Mesenchymal stem cell (in vitro differentiated cells and primary cell): ENCODE data around the gene GRIP1.

Experiments used
- DNase-seq: peaks from one replicate; pipeline ENCODE4 v3.0.0-alpha.2; 2013
- H2AFZ ChIP-seq: one replicate; pipeline ENCODE4 v1.6.1; 2013; ENCODE audit warnings: low read depth, mild to moderate bottlenecking, control low read depth, inconsistent platforms, low read length, moderate library complexity
- H2AK5ac ChIP-seq: 2 replicates; pipeline ENCODE4 v1.6.1; 2013; ENCODE audit warnings: low read length, moderate library complexity, mild to moderate bottlenecking, inconsistent platforms; ENCODE audit not compliant: severe bottlenecking
- H2BK120ac ChIP-seq: one replicate; pipeline ENCODE4 v1.6.1; 2013; ENCODE audit warnings: low read depth, mild to moderate bottlenecking, inconsistent platforms, low read length, moderate library complexity
- H2BK12ac ChIP-seq, 2 experiments: one replicate each; pipeline ENCODE4 v1.6.1; 2013; ENCODE audit warnings: inconsistent platforms in 2 of 2, low read length in 2 of 2, mild to moderate bottlenecking in 2 of 2, moderate library complexity in 2 of 2, control low read depth in 1 of 2
- H2BK15ac ChIP-seq: one replicate; pipeline ENCODE4 v1.6.1; 2013; ENCODE audit warnings: mild to moderate bottlenecking, low read depth, inconsistent platforms; ENCODE audit not compliant: poor library complexity, severe bottlenecking
- H2BK5ac ChIP-seq: 2 replicates; pipeline ENCODE4 v1.6.1; 2013; ENCODE audit warnings: low read depth, mild to moderate bottlenecking, low read length, control low read depth, inconsistent platforms; ENCODE audit not compliant: poor library complexity, severe bottlenecking
- H3K14ac ChIP-seq, 2 experiments: one replicate each; pipeline ENCODE4 v1.6.1; 2013; ENCODE audit warnings: inconsistent platforms in 2 of 2, low read length in 2 of 2, control low read depth in 1 of 2, mild to moderate bottlenecking in 1 of 2, moderate library complexity in 1 of 2
- H3K18ac ChIP-seq, 2 experiments: one replicate each; pipeline ENCODE4 v1.6.1; 2013; ENCODE audit warnings: inconsistent platforms in 2 of 2, low read length in 2 of 2, control low read depth in 1 of 2, low read depth in 1 of 2, mild to moderate bottlenecking in 1 of 2
- H3K23ac ChIP-seq, 2 experiments: one replicate each; pipeline ENCODE4 v1.6.1; 2013; ENCODE audit warnings: inconsistent platforms in 2 of 2, low read length in 2 of 2, mild to moderate bottlenecking in 2 of 2, moderate library complexity in 2 of 2, control low read depth in 1 of 2
- H3K27ac ChIP-seq: 2 replicates; pipeline ENCODE4 v1.5.1; 2013; ENCODE audit warnings: mild to moderate bottlenecking, moderate library complexity, low read length, control low read depth, inconsistent platforms; ENCODE audit not compliant: poor library complexity, severe bottlenecking
- H3K27me3 ChIP-seq, 2 experiments: 2 replicates each; pipeline versions ENCODE4 v1.6.1 to v1.7.0; 2013; ENCODE audit warnings: low read length in 2 of 2, mild to moderate bottlenecking in 2 of 2, moderate library complexity in 2 of 2, control low read depth in 1 of 2, inconsistent platforms in 1 of 2; ENCODE audit not compliant: control insufficient read depth in 1 of 2, insufficient read depth in 1 of 2
- H3K36me3 ChIP-seq, 2 experiments: 2 replicates each; pipeline versions ENCODE4 v1.6.1 to v1.7.0; 2013; ENCODE audit warnings: low read length in 2 of 2, control low read depth in 1 of 2, inconsistent platforms in 1 of 2, low read depth in 1 of 2, mild to moderate bottlenecking in 1 of 2; ENCODE audit not compliant: insufficient read depth in 2 of 2, control insufficient read depth in 1 of 2
- H3K4ac ChIP-seq, 2 experiments: one replicate each; pipeline ENCODE4 v1.6.1; 2013; ENCODE audit warnings: inconsistent platforms in 2 of 2, low read length in 2 of 2, mild to moderate bottlenecking in 2 of 2, moderate library complexity in 2 of 2, control low read depth in 1 of 2, low read depth in 1 of 2
- H3K4me1 ChIP-seq: 2 replicates; pipeline ENCODE4 v1.6.1; 2013; ENCODE audit warnings: low read depth, low read length, control low read depth; ENCODE audit not compliant: control insufficient read depth, insufficient read depth
- H3K4me2 ChIP-seq: 2 replicates; pipeline ENCODE4 v1.6.1; 2013; ENCODE audit warnings: low read length, mild to moderate bottlenecking, inconsistent platforms; ENCODE audit not compliant: poor library complexity, severe bottlenecking
- H3K4me3 ChIP-seq, 2 experiments: 2 replicates each; pipeline versions ENCODE4 v1.5.1 to v1.7.0; 2013; ENCODE audit warnings: low read length in 2 of 2, mild to moderate bottlenecking in 2 of 2, control low read depth in 1 of 2, low read depth in 1 of 2; ENCODE audit not compliant: insufficient read depth in 1 of 2
- H3K79me1 ChIP-seq: replicated peaks from 2 replicates; pipeline ENCODE4 v1.6.1; 2013; ENCODE audit warnings: mild to moderate bottlenecking, control low read depth, low read length, inconsistent platforms; ENCODE audit not compliant: poor library complexity, severe bottlenecking
- H3K9ac ChIP-seq: 2 replicates; pipeline ENCODE4 v1.7.0; 2013; ENCODE audit warnings: mild to moderate bottlenecking, low read length, moderate library complexity
- H3K9me3 ChIP-seq: 2 replicates; pipeline ENCODE4 v1.7.0; 2013; ENCODE audit warnings: mild to moderate bottlenecking, low read length; ENCODE audit not compliant: control insufficient read depth
- H4K8ac ChIP-seq: one replicate; pipeline ENCODE4 v1.6.1; 2013; ENCODE audit warnings: inconsistent platforms, mild to moderate bottlenecking, low read length, moderate library complexity
- H4K91ac ChIP-seq: one replicate; pipeline ENCODE4 v1.6.1; 2013; ENCODE audit warnings: mild to moderate bottlenecking, low read length, inconsistent platforms
- WGBS: methylation state at CpG from one replicate; pipeline ENCODE4 v1.1.7; 2013; ENCODE audit warnings: mixed read lengths; 5-methylcytosine and 5-hydroxymethylcytosine counted together

The GRIP1 gene

DNA sequence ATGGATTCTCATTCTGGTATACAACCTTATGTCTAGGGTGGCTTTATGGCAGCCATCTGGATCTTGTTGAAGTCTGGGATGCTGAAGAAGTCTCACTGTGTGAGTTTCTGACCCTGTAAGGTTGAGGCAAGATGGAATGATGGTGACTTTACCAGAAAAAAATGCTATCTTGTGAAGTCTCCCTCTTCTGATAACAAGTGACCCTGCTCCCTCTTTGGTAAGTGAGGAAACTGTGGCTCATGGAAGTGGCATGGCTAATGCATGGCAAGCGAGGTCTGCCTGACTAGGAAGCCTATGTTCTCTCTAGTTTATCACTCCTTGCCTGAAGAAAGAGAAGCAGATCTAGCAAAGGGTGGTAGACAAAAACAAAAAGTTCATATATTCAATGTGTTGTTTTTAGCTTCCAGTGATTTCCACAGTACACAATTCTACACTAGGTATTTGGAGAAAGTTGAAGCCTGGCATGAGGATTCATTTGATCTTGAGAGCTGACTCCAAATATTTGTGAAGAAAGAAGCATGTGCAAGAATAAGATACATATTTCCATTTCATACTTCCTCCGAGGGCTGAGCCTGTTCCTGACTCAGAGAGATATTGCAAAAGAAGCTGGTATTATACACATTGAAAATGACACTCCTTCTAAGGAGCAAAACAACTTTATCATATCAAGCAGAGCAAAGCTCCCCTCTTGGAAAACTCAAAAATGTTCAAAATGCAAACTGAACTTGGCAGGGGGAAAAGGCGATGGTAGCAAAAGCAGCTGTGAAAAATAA lies 313.0 kb downstream of the GRIP1 start:
- Histone ChIP-seq H3K18ac (no peak overlapping the region), H3K14ac (no peak overlapping the region), H2BK15ac (no peak overlapping the region), H3K36me3 (no peaks in the 10 kb centered on the region), H2AFZ (no peak overlapping the region), H3K9ac (no peak overlapping the region), H2BK5ac (no peak overlapping the region), H3K27ac (no peak overlapping the region), H3K4me3 (no peak overlapping the region), H4K8ac (no peak overlapping the region), H2AK5ac (no peak overlapping the region), H3K4me2 (no peak overlapping the region), H3K9me3 (no peaks in the 10 kb centered on the region), H3K4ac (no peak overlapping the region), H3K4me1 (no peaks in the 10 kb centered on the region), H2BK120ac (no peak overlapping the region), H2BK12ac (no peak overlapping the region), H3K79me1 (no peaks in the 10 kb centered on the region), H3K27me3 (no peaks in the 10 kb centered on the region), H4K91ac (no peak overlapping the region), H3K23ac (no peak overlapping the region)
- DNase-seq, result no peak
- 100% methylated on average over 1 of the region's 3 CpGs for WGBS

DNA sequence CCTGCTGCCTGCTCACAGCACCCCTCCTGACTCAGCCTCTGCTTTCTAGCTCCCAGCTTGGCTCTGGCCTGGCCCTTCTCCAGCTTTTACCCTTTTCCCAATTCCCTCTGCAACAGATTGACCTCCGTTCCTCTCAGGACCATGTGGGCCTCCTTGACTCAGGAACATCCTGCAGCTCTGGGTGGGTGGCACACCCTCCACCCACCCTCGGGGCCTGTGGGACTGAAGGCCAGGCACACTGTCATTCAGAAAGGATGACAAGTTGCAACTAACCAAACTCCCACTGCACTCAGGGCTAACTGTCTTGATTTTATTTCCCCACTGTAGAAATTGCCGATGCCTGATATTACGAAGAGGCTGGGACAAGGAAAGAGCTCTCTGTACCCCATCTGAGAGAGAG lies 317.2 kb downstream of the GRIP1 start:
- 95% methylated on average over 4 of the region's 4 CpGs for WGBS

DNA sequence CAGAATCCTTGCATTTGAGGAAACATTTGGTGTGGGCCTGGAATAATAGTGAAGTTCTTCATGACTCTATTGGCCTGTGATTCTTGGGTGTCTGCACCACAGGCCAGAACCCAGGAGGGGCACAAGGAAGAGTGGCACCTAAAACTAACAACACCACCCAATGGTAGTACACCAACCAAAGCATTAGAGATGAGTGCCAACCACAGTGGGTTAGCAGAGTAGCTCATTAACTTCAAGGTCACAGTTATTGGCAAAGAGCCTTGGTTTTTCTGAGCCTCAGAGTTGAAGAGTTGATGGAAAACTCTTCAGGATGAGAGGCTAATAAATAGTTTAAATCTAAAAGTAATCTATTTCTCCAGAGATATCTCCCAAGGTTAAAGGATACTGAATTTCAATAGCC lies 319.6 kb downstream of the GRIP1 start:
- Histone ChIP-seq H3K4me2 (no peak overlapping the region), H2AFZ (no peak overlapping the region), H4K8ac (no peak overlapping the region), H3K27me3 (no peaks in the 10 kb centered on the region), H2AK5ac (no peak overlapping the region), H3K9me3 (no peaks in the 10 kb centered on the region), H3K36me3 (no peaks in the 10 kb centered on the region), H2BK12ac (no peak overlapping the region), H3K4me1 (no peaks in the 10 kb centered on the region), H3K23ac (no peak overlapping the region), H3K9ac (no peak overlapping the region), H2BK120ac (no peak overlapping the region), H2BK5ac (no peak overlapping the region), H4K91ac (no peak overlapping the region), H3K27ac (no peak overlapping the region), H3K18ac (no peak overlapping the region), H3K4me3 (no peak overlapping the region), H3K4ac (no peak overlapping the region), H2BK15ac (no peak overlapping the region), H3K79me1 (no peaks in the 10 kb centered on the region), H3K14ac (no peak overlapping the region)
- no peak for DNase-seq

More for the DNA sequence above, 317.2 kb downstream of the GRIP1 start:
- H2BK5ac ChIP-seq, result no peak overlapping the region
- no peaks in the 10 kb centered on the region for H3K79me1 ChIP-seq
- no peaks in the 10 kb centered on the region for H3K4me1 ChIP-seq
- H3K4ac ChIP-seq, result no peak overlapping the region
- no peak overlapping the region for H3K4me3 ChIP-seq
- no peak overlapping the region for H2BK120ac ChIP-seq
- no peak overlapping the region for H2AFZ ChIP-seq
- no peaks in the 10 kb centered on the region for H3K27me3 ChIP-seq
- H3K27ac ChIP-seq, result no peak overlapping the region
- no peak overlapping the region for H3K9ac ChIP-seq
- H3K23ac ChIP-seq, result no peak overlapping the region
- no peak overlapping the region for H3K4me2 ChIP-seq
- no peak overlapping the region for H3K14ac ChIP-seq
- no peak overlapping the region for H2BK12ac ChIP-seq
- H2BK15ac ChIP-seq, result no peak overlapping the region
- H3K18ac ChIP-seq, result no peak overlapping the region
- no peak overlapping the region for H4K8ac ChIP-seq
- H3K36me3 ChIP-seq, result no peaks in the 10 kb centered on the region
- no peak overlapping the region for H2AK5ac ChIP-seq
- H3K9me3 ChIP-seq, result no peaks in the 10 kb centered on the region
- no peak for DNase-seq
- H4K91ac ChIP-seq, result no peak overlapping the region

DNA sequence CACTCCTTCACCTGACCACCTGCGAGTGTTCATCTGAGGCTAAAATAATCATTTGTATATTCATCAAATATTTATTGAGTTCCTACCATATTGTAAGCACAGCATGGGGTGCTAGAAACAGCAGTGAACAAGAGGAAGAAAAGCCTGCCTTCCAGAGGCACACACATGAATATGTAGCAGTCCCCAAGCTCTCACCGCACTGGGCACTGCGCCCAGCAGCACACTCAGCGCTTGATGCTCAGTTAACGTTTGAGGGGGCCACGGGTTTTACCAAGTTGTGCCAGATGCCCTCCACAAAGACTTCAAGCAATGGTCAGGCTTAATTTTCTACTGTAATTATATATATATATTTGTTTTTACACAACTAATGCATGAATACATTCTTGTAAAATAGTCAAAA lies 324.6 kb downstream of the GRIP1 start:
- H3K27ac ChIP-seq, result no peak overlapping the region
- no peaks in the 10 kb centered on the region for H3K4me1 ChIP-seq
- WGBS, result 81% methylated on average over 6 of the region's 6 CpGs
- no peak overlapping the region for H4K8ac ChIP-seq
- H2BK12ac ChIP-seq, result no peak overlapping the region
- no peaks in the 10 kb centered on the region for H3K79me1 ChIP-seq
- H3K4me3 ChIP-seq, result no peak overlapping the region
- H2AFZ ChIP-seq, result no peak overlapping the region
- H3K18ac ChIP-seq, result no peak overlapping the region
- H3K9ac ChIP-seq, result no peak overlapping the region
- H3K27me3 ChIP-seq, result no peaks in the 10 kb centered on the region
- H3K4me2 ChIP-seq, result no peak overlapping the region
- H3K9me3 ChIP-seq, result no peaks in the 10 kb centered on the region
- H3K23ac ChIP-seq, result no peak overlapping the region
- H3K14ac ChIP-seq, result no peak overlapping the region
- DNase-seq, result no peak
- H2BK15ac ChIP-seq, result no peak overlapping the region
- no peak overlapping the region for H2BK5ac ChIP-seq
- H2AK5ac ChIP-seq, result no peak overlapping the region
- no peak overlapping the region for H3K4ac ChIP-seq
- H4K91ac ChIP-seq, result no peak overlapping the region
- no peak overlapping the region for H2BK120ac ChIP-seq
- no peaks in the 10 kb centered on the region for H3K36me3 ChIP-seq
